Nephron (organoid): ENCODE data around the gene NPS.

Experiments
- H3K27ac Mint-ChIP-seq, 3 experiments: 2 replicates each; pipeline ENCODE4 v1.8.0; 2020; ENCODE audit warnings: mixed read lengths in 3 of 3, mild to moderate bottlenecking in 2 of 3, moderate library complexity in 1 of 3
- H3K27me3 Mint-ChIP-seq: 2 replicates; pipeline ENCODE4 v1.8.0; 2021; ENCODE audit warnings: low read depth, mild to moderate bottlenecking, moderate library complexity, mixed read lengths
- H3K36me3 Mint-ChIP-seq: 2 replicates; pipeline ENCODE4 v1.8.0; 2020; ENCODE audit warnings: low read depth, mixed read lengths
- H3K4me1 Mint-ChIP-seq: 2 replicates; pipeline ENCODE4 v1.8.0; 2020; ENCODE audit warnings: mixed read lengths
- H3K4me3 Mint-ChIP-seq, 3 experiments: 2 replicates each; pipeline ENCODE4 v1.8.0; 2020; ENCODE audit warnings: mild to moderate bottlenecking in 3 of 3, mixed read lengths in 3 of 3, moderate library complexity in 2 of 3
- H3K9me3 Mint-ChIP-seq: 2 replicates; pipeline ENCODE4 v1.8.0; 2020; ENCODE audit warnings: mixed read lengths
- CTCF ChIP-seq, 3 experiments: fragments of 200-600 bp; sonication (generic); IDR thresholded peaks; one replicate each; pipeline ENCODE4 v1.5.0; 2021; ENCODE audit warnings: antibody characterized with exemption in 3 of 3; ENCODE audit not compliant: unreplicated experiment in 3 of 3

The NPS gene

GRCh38 chr10:127561647-127562046 lies 12.5 kb downstream of the NPS start:
- no peak overlapping the region for H3K27ac Mint-ChIP-seq
- no peaks in the 10 kb centered on the region for H3K36me3 Mint-ChIP-seq
- peaks cover 15% of the 10 kb centered on the region for H3K27me3 Mint-ChIP-seq
- H3K9me3 Mint-ChIP-seq, result no peaks in the 10 kb centered on the region
- no peaks in the 10 kb centered on the region for H3K4me1 Mint-ChIP-seq
- H3K4me3 Mint-ChIP-seq, result no peak overlapping the region
- TF ChIP-seq CTCF (IDR thresholded peaks at IDR 0.05; ENCODE audit: unreplicated experiment in 3 of 3), result no peak

GRCh38 chr10:127563718-127564553 lies 14.8 kb downstream of the NPS start:
- peak in 2 of 3 experiments; percentile 34 to 52 for TF ChIP-seq CTCF (IDR thresholded peaks at IDR 0.05; ENCODE audit: unreplicated experiment in 3 of 3)
- peaks cover 9% of the 10 kb centered on the region for H3K27me3 Mint-ChIP-seq
- no peaks in the 10 kb centered on the region for H3K36me3 Mint-ChIP-seq
- H3K4me1 Mint-ChIP-seq, result no peaks in the 10 kb centered on the region
- H3K9me3 Mint-ChIP-seq, result no peaks in the 10 kb centered on the region
- no peak overlapping the region for H3K27ac Mint-ChIP-seq
- H3K4me3 Mint-ChIP-seq, result no peak overlapping the region

- H3K27ac Mint-ChIP-seq, result no peak overlapping the region
- H3K36me3 Mint-ChIP-seq, result no peaks in the 10 kb centered on the region
- no peak for TF ChIP-seq CTCF (IDR thresholded peaks at IDR 0.05; ENCODE audit: unreplicated experiment in 3 of 3)
- no peak overlapping the region for H3K4me3 Mint-ChIP-seq
- H3K27me3 Mint-ChIP-seq, result peaks cover 10% of the 10 kb centered on the region
- H3K9me3 Mint-ChIP-seq, result no peaks in the 10 kb centered on the region
- no peaks in the 10 kb centered on the region for H3K4me1 Mint-ChIP-seq
Measured at GRCh38 chr10:127564644-127565043, 15.5 kb downstream of the NPS start.

- no peaks in the 10 kb centered on the region for H3K36me3 Mint-ChIP-seq
- no peak for TF ChIP-seq CTCF (IDR thresholded peaks at IDR 0.05; ENCODE audit: unreplicated experiment in 3 of 3)
- peaks cover 15% of the 10 kb centered on the region for H3K27me3 Mint-ChIP-seq
- H3K27ac Mint-ChIP-seq, result no peak overlapping the region
- no peaks in the 10 kb centered on the region for H3K4me1 Mint-ChIP-seq
- no peaks in the 10 kb centered on the region for H3K9me3 Mint-ChIP-seq
- H3K4me3 Mint-ChIP-seq, result no peak overlapping the region
Measured at GRCh38 chr10:127565583-127565982, 16.5 kb downstream of the NPS start.

- TF ChIP-seq CTCF (IDR thresholded peaks at IDR 0.05; ENCODE audit: unreplicated experiment in 3 of 3), result no peak
- Mint-ChIP-seq H3K27me3 (peaks cover 15% of the 10 kb centered on the region), H3K27ac (no peak overlapping the region), H3K4me3 (no peak overlapping the region), H3K9me3 (peaks cover 12% of the 10 kb centered on the region), H3K4me1 (no peaks in the 10 kb centered on the region), H3K36me3 (no peaks in the 10 kb centered on the region)
Measured at GRCh38 chr10:127569210-127569609, 20.1 kb downstream of the NPS start.

GRCh38 chr10:127570036-127570435 lies 20.9 kb downstream of the NPS start:
- peaks cover 12% of the 10 kb centered on the region for H3K27me3 Mint-ChIP-seq
- H3K4me1 Mint-ChIP-seq, result no peaks in the 10 kb centered on the region
- H3K27ac Mint-ChIP-seq, result no peak overlapping the region
- no peaks in the 10 kb centered on the region for H3K36me3 Mint-ChIP-seq
- no peak for TF ChIP-seq CTCF (IDR thresholded peaks at IDR 0.05; ENCODE audit: unreplicated experiment in 3 of 3)
- H3K9me3 Mint-ChIP-seq, result peaks cover 16% of the 10 kb centered on the region
- H3K4me3 Mint-ChIP-seq, result no peak overlapping the region
